ENCODE data around the gene DHX34.

DNA sequence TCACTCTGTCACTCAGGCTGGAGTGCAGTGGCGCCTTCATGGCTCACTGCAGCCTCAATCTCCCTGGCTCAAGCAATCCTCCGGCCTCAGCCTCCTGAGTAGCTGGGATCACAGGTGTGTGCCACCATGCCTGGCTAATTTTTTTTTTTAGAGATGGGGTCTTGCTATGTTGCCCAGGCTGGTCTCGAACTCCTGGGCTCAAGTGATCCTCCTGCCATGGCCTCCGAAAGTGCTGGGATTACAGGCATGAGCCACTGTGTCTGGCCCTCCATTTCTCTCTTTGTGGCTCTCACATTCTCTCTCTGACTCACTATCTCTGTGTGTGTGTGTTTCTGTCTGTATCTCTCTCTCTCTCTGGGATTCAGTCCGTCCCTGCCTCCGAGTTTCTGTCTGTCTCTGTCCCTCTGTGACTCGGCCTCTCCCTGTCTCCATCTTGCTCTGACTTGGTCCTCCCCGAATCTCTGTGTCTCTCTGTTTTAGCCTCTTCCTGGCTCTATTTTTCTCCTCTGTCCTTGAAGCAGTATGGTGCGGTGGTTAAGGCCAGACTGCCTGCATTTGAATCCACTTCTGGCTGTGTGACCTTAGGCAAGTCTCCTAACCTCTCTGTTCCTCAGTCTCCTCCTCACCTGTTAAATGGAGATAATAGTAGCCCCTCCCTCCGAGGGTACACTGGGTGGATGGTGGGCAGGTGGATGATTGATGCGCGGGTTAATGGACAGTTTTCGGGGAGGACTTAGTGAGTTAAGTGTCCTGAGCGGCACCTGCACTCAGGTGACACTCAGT, 59.2 kb downstream of the DHX34 start:
- TF ChIP-seq, protein P1, sequence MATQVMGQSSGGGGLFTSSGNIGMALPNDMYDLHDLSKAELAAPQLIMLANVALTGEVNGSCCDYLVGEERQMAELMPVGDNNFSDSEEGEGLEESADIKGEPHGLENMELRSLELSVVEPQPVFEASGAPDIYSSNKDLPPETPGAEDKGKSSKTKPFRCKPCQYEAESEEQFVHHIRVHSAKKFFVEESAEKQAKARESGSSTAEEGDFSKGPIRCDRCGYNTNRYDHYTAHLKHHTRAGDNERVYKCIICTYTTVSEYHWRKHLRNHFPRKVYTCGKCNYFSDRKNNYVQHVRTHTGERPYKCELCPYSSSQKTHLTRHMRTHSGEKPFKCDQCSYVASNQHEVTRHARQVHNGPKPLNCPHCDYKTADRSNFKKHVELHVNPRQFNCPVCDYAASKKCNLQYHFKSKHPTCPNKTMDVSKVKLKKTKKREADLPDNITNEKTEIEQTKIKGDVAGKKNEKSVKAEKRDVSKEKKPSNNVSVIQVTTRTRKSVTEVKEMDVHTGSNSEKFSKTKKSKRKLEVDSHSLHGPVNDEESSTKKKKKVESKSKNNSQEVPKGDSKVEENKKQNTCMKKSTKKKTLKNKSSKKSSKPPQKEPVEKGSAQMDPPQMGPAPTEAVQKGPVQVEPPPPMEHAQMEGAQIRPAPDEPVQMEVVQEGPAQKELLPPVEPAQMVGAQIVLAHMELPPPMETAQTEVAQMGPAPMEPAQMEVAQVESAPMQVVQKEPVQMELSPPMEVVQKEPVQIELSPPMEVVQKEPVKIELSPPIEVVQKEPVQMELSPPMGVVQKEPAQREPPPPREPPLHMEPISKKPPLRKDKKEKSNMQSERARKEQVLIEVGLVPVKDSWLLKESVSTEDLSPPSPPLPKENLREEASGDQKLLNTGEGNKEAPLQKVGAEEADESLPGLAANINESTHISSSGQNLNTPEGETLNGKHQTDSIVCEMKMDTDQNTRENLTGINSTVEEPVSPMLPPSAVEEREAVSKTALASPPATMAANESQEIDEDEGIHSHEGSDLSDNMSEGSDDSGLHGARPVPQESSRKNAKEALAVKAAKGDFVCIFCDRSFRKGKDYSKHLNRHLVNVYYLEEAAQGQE (IDR thresholded peaks at IDR 0.05) = no peak
- no peak for TF ChIP-seq CTCF (IDR thresholded peaks at IDR 0.05; ENCODE audit: low read depth, low read length, missing input control)
- TF ChIP-seq GABPA (IDR thresholded peaks at IDR 0.05 in 1 of 2, conservative IDR thresholded peaks at IDR 0.05 in 1 of 2) = no peak
- TF ChIP-seq FOXA1 (IDR thresholded peaks at IDR 0.05) = no peak
